Stimulated activated CD8-positive, alpha-beta memory T cell treated with anti-CD3 and anti-CD28 coated beads, Interleukin-2, amount 100 ng/mL, for 48 hours (primary cell): ENCODE results near the gene HOXA1.

ENCODE experiments used
- DNase-seq, 2 donors: peaks; one replicate each; pipeline ENCODE4 v3.0.0-alpha.2; 2020; ENCODE audit warnings: low read depth in 2 of 2

The HOXA1 gene

GRCh38 chr7:27095897-27096767 lies at the start of gene HOXA1:
TSS of gene HOXA1 (minus strand) at chr7:27096000. CDS start at chr7:27095912, 88 bp downstream.
- DNase-seq, result peak; percentile 57 to 59

- no peak for DNase-seq
These were observed 49.5 kb upstream of the HOXA1 start for GRCh38 chr7:27145165-27145913.

- no peak for DNase-seq
These were observed 49.0 kb upstream of the HOXA1 start for GRCh38 chr7:27144781-27145164.

GRCh38 chr7:27143950-27144780 lies 48.4 kb upstream of the HOXA1 start:
- DNase-seq, result no peak

- no peak for DNase-seq
These were observed 47.5 kb upstream of the HOXA1 start, which contains the start of gene HOXA5 for GRCh38 chr7:27143023-27143949. TSS of gene HOXA5 (minus strand) at chr7:27143681. CDS start at chr7:27143607, 74 bp downstream.

GRCh38 chr7:27142580-27143022 lies 46.8 kb upstream of the HOXA1 start:
- DNase-seq, result no peak

GRCh38 chr7:27141923-27142579 lies 46.3 kb upstream of the HOXA1 start:
- no peak for DNase-seq

- DNase-seq, result no peak
These were observed 45.5 kb upstream of the HOXA1 start for GRCh38 chr7:27141137-27141922.

- DNase-seq, result no peak
These were observed 44.5 kb upstream of the HOXA1 start for GRCh38 chr7:27140126-27140857.

- no peak for DNase-seq
These were observed 43.7 kb upstream of the HOXA1 start for GRCh38 chr7:27139334-27140125.

- no peak for DNase-seq
These were observed 43.2 kb upstream of the HOXA1 start for GRCh38 chr7:27138985-27139333.

GRCh38 chr7:27138472-27138871 lies 42.7 kb upstream of the HOXA1 start:
- DNase-seq, result no peak

GRCh38 chr7:27137640-27138315 lies 42.0 kb upstream of the HOXA1 start:
- DNase-seq, result no peak

- DNase-seq, result no peak
These were observed 38.6 kb upstream of the HOXA1 start for GRCh38 chr7:27134392-27134791.

- DNase-seq, result no peak
These were observed 37.8 kb upstream of the HOXA1 start for GRCh38 chr7:27133409-27134231.

GRCh38 chr7:27132978-27133377 lies 37.2 kb upstream of the HOXA1 start:
- no peak for DNase-seq

- no peak for DNase-seq
These were observed 36.4 kb upstream of the HOXA1 start for GRCh38 chr7:27132214-27132613.
